Measurements from ENCODE around the gene MRPL48. TPM values are rescaled to one million over a fixed set of nuclear protein-coding genes. Genes with fewer than 3 reads are reported as not detected.

MRPL48 gene
- total and polyA plus RNA-seq, 8 donors, result 28.9 to 56.8 (median 47.0) TPM

DNA sequence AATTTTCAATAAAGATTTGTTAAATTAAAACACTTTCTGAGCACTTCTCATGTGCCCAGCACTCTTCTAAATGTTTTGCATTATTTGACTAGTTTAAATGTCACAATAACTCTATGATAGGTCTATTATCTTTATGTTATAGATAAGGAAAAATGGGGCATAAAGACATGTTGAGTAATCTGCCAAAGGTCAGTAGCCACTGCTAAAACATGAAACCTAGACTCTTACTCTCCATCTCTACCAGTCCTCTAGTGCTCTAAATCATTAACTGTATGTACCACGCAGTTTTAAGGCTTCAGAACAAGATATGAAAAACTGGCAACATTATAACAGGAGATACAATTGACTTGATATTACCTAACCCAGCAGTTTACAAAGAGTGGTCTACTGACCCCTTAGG, 33.7 kb upstream of the MRPL48 start:
- Histone ChIP-seq H3K9me3 (no peaks in the 10 kb centered on the region), H3K27ac (peak overlapping the region in 1 of 2 donors; percentile 18), H3K36me3 (no peaks in the 10 kb centered on the region), H3K4me3 (no peak overlapping the region), H3K27me3 (no peaks in the 10 kb centered on the region), H3K4me1 (peaks cover 17 to 74% of the 10 kb centered on the region in 2 donors)
- ATAC-seq, result no peak
- intact Hi-C loops (cut with DNase I), result no loop called here
- TF ChIP-seq, protein P1, sequence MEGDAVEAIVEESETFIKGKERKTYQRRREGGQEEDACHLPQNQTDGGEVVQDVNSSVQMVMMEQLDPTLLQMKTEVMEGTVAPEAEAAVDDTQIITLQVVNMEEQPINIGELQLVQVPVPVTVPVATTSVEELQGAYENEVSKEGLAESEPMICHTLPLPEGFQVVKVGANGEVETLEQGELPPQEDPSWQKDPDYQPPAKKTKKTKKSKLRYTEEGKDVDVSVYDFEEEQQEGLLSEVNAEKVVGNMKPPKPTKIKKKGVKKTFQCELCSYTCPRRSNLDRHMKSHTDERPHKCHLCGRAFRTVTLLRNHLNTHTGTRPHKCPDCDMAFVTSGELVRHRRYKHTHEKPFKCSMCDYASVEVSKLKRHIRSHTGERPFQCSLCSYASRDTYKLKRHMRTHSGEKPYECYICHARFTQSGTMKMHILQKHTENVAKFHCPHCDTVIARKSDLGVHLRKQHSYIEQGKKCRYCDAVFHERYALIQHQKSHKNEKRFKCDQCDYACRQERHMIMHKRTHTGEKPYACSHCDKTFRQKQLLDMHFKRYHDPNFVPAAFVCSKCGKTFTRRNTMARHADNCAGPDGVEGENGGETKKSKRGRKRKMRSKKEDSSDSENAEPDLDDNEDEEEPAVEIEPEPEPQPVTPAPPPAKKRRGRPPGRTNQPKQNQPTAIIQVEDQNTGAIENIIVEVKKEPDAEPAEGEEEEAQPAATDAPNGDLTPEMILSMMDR (IDR thresholded peaks at IDR 0.05), result no peak
- DNase-seq, result no peak

DNA sequence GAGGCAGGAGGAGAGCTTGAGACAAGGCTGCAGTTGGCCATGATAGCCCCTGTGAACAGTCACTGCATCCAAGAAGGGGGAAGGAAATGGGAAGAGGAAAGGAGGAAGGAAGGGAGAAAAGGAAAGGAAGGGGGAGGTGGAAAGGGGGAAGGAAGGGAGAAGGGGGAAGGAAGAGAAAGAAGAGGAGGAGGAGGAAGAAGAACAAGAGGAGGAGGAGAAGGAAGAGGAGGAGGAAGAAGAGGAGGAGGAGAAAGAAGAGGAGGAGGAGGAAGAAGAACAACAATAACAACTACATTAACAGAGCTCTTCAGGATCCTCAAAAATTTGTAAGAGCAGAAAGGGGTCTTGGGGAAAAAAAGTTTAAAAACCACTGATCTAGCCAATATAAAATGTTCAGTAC, 32.0 kb upstream of the MRPL48 start:
- TF ChIP-seq, protein P1 (IDR thresholded peaks at IDR 0.05), result no peak
- no peak for DNase-seq
- H3K4me1 ChIP-seq, result peaks cover 16 to 68% of the 10 kb centered on the region in 2 donors

DNA sequence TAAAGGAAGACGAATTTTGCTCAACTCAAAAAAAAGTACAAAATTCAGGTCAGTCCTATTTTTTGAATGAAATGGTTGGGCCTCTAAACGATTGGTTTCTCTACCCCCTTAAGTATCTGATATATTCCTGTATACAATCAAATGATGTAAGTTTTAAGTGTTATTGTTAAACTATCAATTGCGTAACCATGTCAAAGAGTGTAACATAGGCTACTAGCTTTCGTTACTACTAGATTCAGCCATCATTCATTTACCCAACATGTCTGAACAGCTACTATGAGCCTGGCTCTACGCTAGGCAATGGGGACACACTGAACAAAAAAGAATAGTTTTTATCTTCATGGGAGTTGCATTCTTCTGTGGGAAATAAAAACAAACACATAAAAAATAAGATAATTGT, 30.1 kb upstream of the MRPL48 start:
- Histone ChIP-seq H3K4me1 (peaks cover 11 to 60% of the 10 kb centered on the region in 2 donors), H3K36me3 (no peaks in the 10 kb centered on the region), H3K27ac (no peak overlapping the region), H3K4me3 (no peak overlapping the region), H3K9me3 (no peaks in the 10 kb centered on the region), H3K27me3 (no peaks in the 10 kb centered on the region)
- no peak for ATAC-seq
- TF ChIP-seq, protein P1 (IDR thresholded peaks at IDR 0.05), result no peak
- intact Hi-C loops (cut with DNase I), result no loop called here
- no peak for DNase-seq

More for the DNA sequence above, 32.0 kb upstream of the MRPL48 start:
- Histone ChIP-seq H3K36me3 (no peaks in the 10 kb centered on the region), H3K9me3 (no peaks in the 10 kb centered on the region), H3K4me3 (no peak overlapping the region), H3K27me3 (no peaks in the 10 kb centered on the region), H3K27ac (no peak overlapping the region)
- intact Hi-C loops (cut with DNase I), result no loop called here
- no peak for ATAC-seq

DNA sequence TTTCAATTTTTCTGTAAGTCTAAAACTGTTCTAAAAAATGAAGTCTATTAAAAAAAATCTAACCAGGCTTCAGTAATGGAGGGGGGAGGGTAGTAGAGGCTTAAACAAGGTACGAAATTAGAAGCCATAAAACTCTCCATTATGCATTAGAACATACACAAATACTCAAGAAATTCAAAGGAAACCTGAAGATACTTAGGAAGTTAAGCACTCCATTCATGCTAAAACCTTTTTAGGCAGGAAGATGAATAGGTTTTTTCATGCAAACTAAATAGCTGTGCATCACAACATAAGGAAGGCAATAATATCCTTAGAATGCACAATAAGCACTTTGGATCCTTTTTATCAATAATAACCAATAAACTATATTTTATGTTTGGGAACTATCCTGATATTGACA, 29.2 kb upstream of the MRPL48 start:
- Histone ChIP-seq H3K9me3 (no peaks in the 10 kb centered on the region), H3K4me3 (peak overlapping the region in 1 of 2 donors; percentile 82), H3K36me3 (no peaks in the 10 kb centered on the region), H3K27me3 (no peaks in the 10 kb centered on the region), H3K4me1 (peaks cover 11 to 53% of the 10 kb centered on the region in 2 donors), H3K27ac (no peak overlapping the region)
- ATAC-seq, result no peak
- intact Hi-C loops (cut with DNase I), result no loop called here
- DNase-seq, result no peak
- TF ChIP-seq, protein P1 (IDR thresholded peaks at IDR 0.05), result no peak

DNA sequence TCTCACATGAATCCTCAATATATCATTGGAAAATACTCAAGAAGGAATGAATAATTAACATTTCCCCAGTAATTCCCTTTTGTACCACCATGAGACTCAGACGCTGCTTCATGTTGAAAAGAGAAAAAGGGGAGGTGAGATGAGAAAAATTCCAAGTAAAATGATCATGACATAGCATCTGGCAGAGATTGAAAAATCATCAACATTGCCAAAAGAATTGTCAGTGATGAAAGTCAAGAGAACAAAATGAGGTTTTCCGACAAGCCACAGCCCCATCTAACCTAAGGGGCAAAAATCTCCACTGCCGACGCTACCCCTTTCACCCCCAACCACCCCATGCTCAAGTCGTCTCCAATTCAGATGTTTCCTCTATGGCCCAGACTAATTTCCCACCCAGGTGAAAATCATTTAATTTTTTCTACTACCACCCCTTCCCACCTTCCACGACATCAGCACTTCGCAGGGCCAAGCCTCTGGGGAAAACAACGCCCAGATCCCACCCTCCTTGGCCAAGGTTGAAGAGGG, 28.0 kb upstream of the MRPL48 start:
- DNase-seq (peak in 2 of 4 donors; percentile 30 to 38), ATAC-seq (no peak)
- intact Hi-C loops (cut with DNase I), result no loop called here
- TF ChIP-seq, protein P1 (IDR thresholded peaks at IDR 0.05), result no peak
- H3K4me1 ChIP-seq, result peaks cover 11 to 42% of the 10 kb centered on the region in 2 donors
- H3K9me3 ChIP-seq, result no peaks in the 10 kb centered on the region
- peak overlapping the region; percentile 99 for H3K27ac ChIP-seq
- H3K27me3 ChIP-seq, result no peaks in the 10 kb centered on the region
- H3K36me3 ChIP-seq, result no peaks in the 10 kb centered on the region
- peak overlapping the region; percentile 82 to 90 for H3K4me3 ChIP-seq

All from left lung (tissue), 10 donors.